DOHH2 (cell line): Measurements from ENCODE around the gene FARS2.

Experiments
- EZH2phosphoT487 ChIP-seq: fragments of 200-600 bp; sonication (generic); IDR thresholded peaks from 2 replicates; pipeline ENCODE4 v1.6.1; 2017; ENCODE audit warnings: borderline replicate concordance, mild to moderate bottlenecking, antibody characterized with exemption, low read length, moderate library complexity, mixed read lengths
- TF ChIP-seq, protein P1 (sequence below): fragments of 200-600 bp; sonication (generic); IDR thresholded peaks from one replicate; pipeline ENCODE4 v1.5.1; 2014; ENCODE audit warnings: antibody characterized with exemption, mild to moderate bottlenecking, low read depth, low read length; ENCODE audit not compliant: poor library complexity, severe bottlenecking

- no peak for TF ChIP-seq EZH2phosphoT487
- TF ChIP-seq, protein P1, sequence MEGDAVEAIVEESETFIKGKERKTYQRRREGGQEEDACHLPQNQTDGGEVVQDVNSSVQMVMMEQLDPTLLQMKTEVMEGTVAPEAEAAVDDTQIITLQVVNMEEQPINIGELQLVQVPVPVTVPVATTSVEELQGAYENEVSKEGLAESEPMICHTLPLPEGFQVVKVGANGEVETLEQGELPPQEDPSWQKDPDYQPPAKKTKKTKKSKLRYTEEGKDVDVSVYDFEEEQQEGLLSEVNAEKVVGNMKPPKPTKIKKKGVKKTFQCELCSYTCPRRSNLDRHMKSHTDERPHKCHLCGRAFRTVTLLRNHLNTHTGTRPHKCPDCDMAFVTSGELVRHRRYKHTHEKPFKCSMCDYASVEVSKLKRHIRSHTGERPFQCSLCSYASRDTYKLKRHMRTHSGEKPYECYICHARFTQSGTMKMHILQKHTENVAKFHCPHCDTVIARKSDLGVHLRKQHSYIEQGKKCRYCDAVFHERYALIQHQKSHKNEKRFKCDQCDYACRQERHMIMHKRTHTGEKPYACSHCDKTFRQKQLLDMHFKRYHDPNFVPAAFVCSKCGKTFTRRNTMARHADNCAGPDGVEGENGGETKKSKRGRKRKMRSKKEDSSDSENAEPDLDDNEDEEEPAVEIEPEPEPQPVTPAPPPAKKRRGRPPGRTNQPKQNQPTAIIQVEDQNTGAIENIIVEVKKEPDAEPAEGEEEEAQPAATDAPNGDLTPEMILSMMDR = no peak
Observed at GRCh38 chr6:5752391-5752680, 491.0 kb downstream of the FARS2 start.
